OCI-LY7 (cell line): Measurements from ENCODE around the gene BRCA2. TPM values are rescaled to one million over a fixed set of nuclear protein-coding genes. Genes with fewer than 3 reads are reported as not detected.

ENCODE experiments used
- BruUV-seq: library from RNA; stranded (reverse); fragments of 400-500 nt; replicated peaks from 2 replicates; lab custom pipeline; 2021; lab: Mats Ljungman, UMichigan
- CTCF ChIA-PET: fragments of 300-600 bp; sonication (Branson Sonifier 250); formaldehyde crosslinking; loops from one replicate; lab custom pipeline; 2022; ENCODE audit warnings: antibody characterized with exemption; ENCODE audit not compliant: unreplicated experiment; lab: Charles Lee
- POLR2A ChIA-PET: fragments of 300-600 bp; sonication (Branson Sonifier 250); formaldehyde crosslinking; loops from one replicate; lab custom pipeline; 2022; ENCODE audit warnings: antibody characterized with exemption; lab: Charles Lee
- DNase-seq: peaks from one replicate; pipeline ENCODE4 v3.0.0-alpha.2; 2015; ENCODE audit warnings: low spot score
- H2AFZ ChIP-seq: fragments of 200-600 bp; sonication (generic), shearing (Covaris generic); 2 replicates; pipeline ENCODE4 v1.6.1; 2014; ENCODE audit warnings: mild to moderate bottlenecking, antibody characterized with exemption, low read length, moderate library complexity
- H3K27ac ChIP-seq: fragments of 200-600 bp; sonication (generic); 2 replicates; pipeline ENCODE4 v1.5.1; 2014; ENCODE audit warnings: mixed run types, low read depth, mild to moderate bottlenecking, moderate library complexity, low read length, inconsistent platforms; ENCODE audit not compliant: poor library complexity, severe bottlenecking
- H3K36me3 ChIP-seq: fragments of 200-600 bp; sonication (generic); 2 replicates; pipeline ENCODE4 v1.6.1; 2014; ENCODE audit warnings: mild to moderate bottlenecking, antibody characterized with exemption, low read length, moderate library complexity, mixed read lengths; ENCODE audit not compliant: insufficient read depth
- H3K4me1 ChIP-seq: fragments of 200-600 bp; sonication (generic); 2 replicates; pipeline ENCODE4 v1.5.1; 2014; ENCODE audit warnings: mild to moderate bottlenecking, low read length; ENCODE audit not compliant: insufficient read depth, poor library complexity, severe bottlenecking
- H3K4me2 ChIP-seq: fragments of 200-600 bp; sonication (generic); 2 replicates; pipeline ENCODE4 v1.6.1; 2014; ENCODE audit warnings: mild to moderate bottlenecking, low read length
- H3K4me3 ChIP-seq: fragments of 200-600 bp; sonication (generic); 2 replicates; pipeline ENCODE4 v1.5.1; 2014; ENCODE audit warnings: mild to moderate bottlenecking, low read depth, low read length; ENCODE audit not compliant: poor library complexity, severe bottlenecking
- H3K79me2 ChIP-seq: fragments of 200-600 bp; sonication (generic); 2 replicates; pipeline ENCODE4 v1.6.1; 2016; ENCODE audit warnings: low read depth, mild to moderate bottlenecking, low read length, moderate library complexity, mixed read lengths; ENCODE audit not compliant: insufficient read depth
- H3K9me2 ChIP-seq: fragments of 200-600 bp; sonication (generic); 2 replicates; pipeline ENCODE4 v1.6.1; 2016; ENCODE audit warnings: mild to moderate bottlenecking, low read length, mixed read lengths; ENCODE audit not compliant: insufficient read depth
- H3K9me3 ChIP-seq: fragments of 200-600 bp; sonication (generic); 2 replicates; pipeline ENCODE4 v1.6.1; 2014; ENCODE audit warnings: mild to moderate bottlenecking, mixed run types, low read length, mixed read lengths
- H4K20me1 ChIP-seq: fragments of 200-600 bp; sonication (generic); 2 replicates; pipeline ENCODE4 v1.6.1; 2014; ENCODE audit warnings: mild to moderate bottlenecking, antibody characterized with exemption, low read length, moderate library complexity, mixed read lengths; ENCODE audit not compliant: insufficient read depth
- EZH2phosphoT487 ChIP-seq: fragments of 200-600 bp; sonication (generic); IDR thresholded peaks from 2 replicates; pipeline ENCODE4 v1.6.1; 2018; ENCODE audit warnings: low read depth, borderline replicate concordance, mild to moderate bottlenecking, mixed run types, antibody characterized with exemption, low read length, moderate library complexity, mixed read lengths
- intact Hi-C: fragments of 100-400 bp; cut with micrococcal nuclease; formaldehyde crosslinking; loops from one replicate; pipeline ENCODE4 v1.10.0; 2022; ENCODE audit not compliant: unreplicated experiment
- total RNA-seq, 2 experiments: library from RNA; depleted of rRNA in 1 of 2; stranded (reverse); fragments of >200 nt in 1 of 2; shearing (Covaris generic) in 1 of 2; gene quantifications; 2 replicates each; pipeline ENCODE4 v1.2.3, GENCODE V29; 2014 to 2022
- TF ChIP-seq, protein P1 (sequence below): fragments of 200-600 bp; sonication (generic); conservative IDR thresholded peaks from 2 replicates; pipeline ENCODE4 v1.5.1; 2014; ENCODE audit warnings: mild to moderate bottlenecking, antibody characterized with exemption, low read length, moderate library complexity, mixed read lengths

Gene BRCA2
- total RNA-seq, 2 experiments from 2014 or later = 25.8 to 34.3 TPM

DNA sequence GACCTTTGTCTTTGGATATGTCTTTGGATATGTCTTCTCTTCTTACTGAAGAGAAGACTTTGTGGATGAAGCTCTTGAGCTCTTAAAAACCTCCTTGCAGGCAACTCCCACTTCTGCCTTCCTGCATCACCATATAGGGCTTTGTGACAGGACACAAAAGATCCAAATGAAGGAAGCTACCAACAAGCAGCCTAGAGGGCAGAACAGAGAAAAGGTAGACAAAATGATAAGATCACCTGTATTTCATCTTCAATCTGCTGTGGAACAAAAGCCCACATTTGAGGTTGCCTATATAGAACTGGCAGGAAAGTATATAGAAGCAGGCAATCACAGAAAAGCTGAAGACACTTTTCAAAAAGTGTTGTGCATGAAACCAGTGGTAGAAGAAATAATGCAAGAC lies 70.1 kb downstream of the BRCA2 start:
- Histone ChIP-seq H3K27ac (no peak overlapping the region), H3K9me2 (no peaks in the 10 kb centered on the region), H4K20me1 (no peaks in the 10 kb centered on the region), H3K4me3 (no peak overlapping the region), H3K36me3 (peaks cover 79% of the 10 kb centered on the region), H3K79me2 (no peaks in the 10 kb centered on the region), H3K4me2 (no peak overlapping the region), H3K4me1 (no peaks in the 10 kb centered on the region), H2AFZ (no peak overlapping the region), H3K9me3 (no peaks in the 10 kb centered on the region)
- no TSS peak for BruUV-seq
- TF ChIP-seq EZH2phosphoT487 = no peak
- TF ChIP-seq, protein P1, sequence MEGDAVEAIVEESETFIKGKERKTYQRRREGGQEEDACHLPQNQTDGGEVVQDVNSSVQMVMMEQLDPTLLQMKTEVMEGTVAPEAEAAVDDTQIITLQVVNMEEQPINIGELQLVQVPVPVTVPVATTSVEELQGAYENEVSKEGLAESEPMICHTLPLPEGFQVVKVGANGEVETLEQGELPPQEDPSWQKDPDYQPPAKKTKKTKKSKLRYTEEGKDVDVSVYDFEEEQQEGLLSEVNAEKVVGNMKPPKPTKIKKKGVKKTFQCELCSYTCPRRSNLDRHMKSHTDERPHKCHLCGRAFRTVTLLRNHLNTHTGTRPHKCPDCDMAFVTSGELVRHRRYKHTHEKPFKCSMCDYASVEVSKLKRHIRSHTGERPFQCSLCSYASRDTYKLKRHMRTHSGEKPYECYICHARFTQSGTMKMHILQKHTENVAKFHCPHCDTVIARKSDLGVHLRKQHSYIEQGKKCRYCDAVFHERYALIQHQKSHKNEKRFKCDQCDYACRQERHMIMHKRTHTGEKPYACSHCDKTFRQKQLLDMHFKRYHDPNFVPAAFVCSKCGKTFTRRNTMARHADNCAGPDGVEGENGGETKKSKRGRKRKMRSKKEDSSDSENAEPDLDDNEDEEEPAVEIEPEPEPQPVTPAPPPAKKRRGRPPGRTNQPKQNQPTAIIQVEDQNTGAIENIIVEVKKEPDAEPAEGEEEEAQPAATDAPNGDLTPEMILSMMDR = no peak
- CTCF ChIA-PET = no interaction called here
- intact Hi-C loops = no loop called here
- POLR2A ChIA-PET = interaction anchor here (0.5 kb wide), 1 partner anchor 116 kb away, joined by 4 read pairs; no protein-coding TSS in a partner anchor
- no peak for DNase-seq

DNA sequence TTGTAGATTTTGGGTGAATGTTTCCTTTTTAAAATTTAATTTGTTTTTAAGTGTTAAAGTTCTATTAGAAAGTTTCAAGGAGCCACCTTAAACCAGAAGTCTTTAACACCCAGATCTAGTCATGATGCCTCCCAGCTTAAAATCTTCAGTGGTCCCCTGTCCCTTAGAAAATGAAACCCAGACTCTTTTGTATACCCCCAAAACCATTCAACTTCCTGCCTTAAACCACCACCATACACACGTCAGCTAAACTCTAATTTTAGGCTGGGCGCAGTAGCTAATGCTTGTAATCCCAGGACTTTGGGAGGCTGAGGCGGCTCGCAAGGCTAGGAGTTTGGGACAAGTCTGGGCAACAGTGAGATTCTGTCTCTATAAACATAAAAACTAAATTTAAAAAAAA lies 74.7 kb downstream of the BRCA2 start:
- no peak for DNase-seq
- Histone ChIP-seq H4K20me1 (no peaks in the 10 kb centered on the region), H3K9me3 (no peaks in the 10 kb centered on the region), H2AFZ (no peak overlapping the region), H3K36me3 (peaks cover 66% of the 10 kb centered on the region), H3K4me1 (no peaks in the 10 kb centered on the region), H3K9me2 (no peaks in the 10 kb centered on the region), H3K27ac (no peak overlapping the region), H3K4me3 (no peak overlapping the region), H3K79me2 (no peaks in the 10 kb centered on the region), H3K4me2 (no peak overlapping the region)
- TF ChIP-seq, protein P1 = no peak
- no peak for TF ChIP-seq EZH2phosphoT487
- no TSS peak for BruUV-seq
- ChIA-PET CTCF (no interaction called here), POLR2A (no interaction called here)
- intact Hi-C loops = no loop called here

GRCh38 chr13:32390484-32390883 lies 75.2 kb downstream of the BRCA2 start:
- Histone ChIP-seq H4K20me1 (no peaks in the 10 kb centered on the region), H3K36me3 (peaks cover 66% of the 10 kb centered on the region), H3K4me3 (no peak overlapping the region), H3K79me2 (no peaks in the 10 kb centered on the region), H3K9me2 (no peaks in the 10 kb centered on the region), H3K9me3 (no peaks in the 10 kb centered on the region), H3K4me2 (no peak overlapping the region), H2AFZ (no peak overlapping the region), H3K27ac (no peak overlapping the region), H3K4me1 (no peaks in the 10 kb centered on the region)
- TF ChIP-seq EZH2phosphoT487 = no peak
- TF ChIP-seq, protein P1 = no peak
- no peak for DNase-seq
- BruUV-seq = no TSS peak
- POLR2A ChIA-PET = no interaction called here
- CTCF ChIA-PET = no interaction called here
- intact Hi-C loops = no loop called here
